ENCODE measurements around the gene SLC22A23. TPM values are rescaled to one million over a fixed set of nuclear protein-coding genes. Genes with fewer than 3 reads are reported as not detected.

Gene SLC22A23
- total RNA-seq, 1 donor from 2014 or later, result 27.8 TPM

DNA sequence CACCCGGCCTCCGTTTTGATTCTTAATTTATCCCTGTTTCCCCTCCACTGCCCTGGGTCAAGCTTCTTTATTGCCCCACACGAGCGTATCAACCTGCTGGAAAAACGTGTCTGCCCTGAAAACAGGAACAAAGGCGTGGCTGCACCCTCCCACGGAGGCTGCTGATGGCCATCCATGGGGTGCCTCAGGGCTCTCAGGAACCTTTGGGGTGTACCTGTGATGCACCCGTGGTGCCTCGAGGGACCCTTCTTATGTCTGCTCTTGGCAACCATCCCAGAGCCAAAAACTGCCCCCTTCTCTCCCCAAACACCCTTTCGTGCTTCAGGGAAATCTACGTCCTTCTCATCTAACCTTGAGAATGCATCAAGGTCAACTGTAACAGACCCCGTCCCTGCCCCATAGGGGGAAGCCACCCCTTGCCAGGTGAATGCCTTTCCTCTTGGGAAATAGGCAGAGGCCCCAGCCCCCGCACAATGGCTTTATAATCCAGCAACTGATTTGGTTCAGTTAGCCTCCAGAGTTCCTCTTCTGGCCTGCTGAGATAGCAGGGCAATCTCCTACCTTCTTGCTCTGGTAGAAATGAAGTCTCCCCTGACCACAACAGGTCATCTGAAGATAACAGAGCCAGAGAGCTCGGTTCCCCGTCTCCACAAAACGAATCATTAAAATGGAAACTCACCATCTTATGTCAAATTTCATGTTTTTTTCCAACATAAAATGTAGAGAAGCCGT, 168.7 kb downstream of the SLC22A23 start:
- no peaks in the 10 kb centered on the region for H3K4me1 ChIP-seq
- H3K4me3 ChIP-seq, result no peak overlapping the region
- intact Hi-C loops (cut with DNase I), result no loop called here
- H3K9me3 ChIP-seq, result no peaks in the 10 kb centered on the region
- H3K27ac ChIP-seq, result no peak overlapping the region
- DNase-seq, result no peak
- no peak for ATAC-seq
- H3K27me3 ChIP-seq (ENCODE audit: low read depth), result no peaks in the 10 kb centered on the region
- TF ChIP-seq, protein P1, sequence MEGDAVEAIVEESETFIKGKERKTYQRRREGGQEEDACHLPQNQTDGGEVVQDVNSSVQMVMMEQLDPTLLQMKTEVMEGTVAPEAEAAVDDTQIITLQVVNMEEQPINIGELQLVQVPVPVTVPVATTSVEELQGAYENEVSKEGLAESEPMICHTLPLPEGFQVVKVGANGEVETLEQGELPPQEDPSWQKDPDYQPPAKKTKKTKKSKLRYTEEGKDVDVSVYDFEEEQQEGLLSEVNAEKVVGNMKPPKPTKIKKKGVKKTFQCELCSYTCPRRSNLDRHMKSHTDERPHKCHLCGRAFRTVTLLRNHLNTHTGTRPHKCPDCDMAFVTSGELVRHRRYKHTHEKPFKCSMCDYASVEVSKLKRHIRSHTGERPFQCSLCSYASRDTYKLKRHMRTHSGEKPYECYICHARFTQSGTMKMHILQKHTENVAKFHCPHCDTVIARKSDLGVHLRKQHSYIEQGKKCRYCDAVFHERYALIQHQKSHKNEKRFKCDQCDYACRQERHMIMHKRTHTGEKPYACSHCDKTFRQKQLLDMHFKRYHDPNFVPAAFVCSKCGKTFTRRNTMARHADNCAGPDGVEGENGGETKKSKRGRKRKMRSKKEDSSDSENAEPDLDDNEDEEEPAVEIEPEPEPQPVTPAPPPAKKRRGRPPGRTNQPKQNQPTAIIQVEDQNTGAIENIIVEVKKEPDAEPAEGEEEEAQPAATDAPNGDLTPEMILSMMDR (IDR thresholded peaks at IDR 0.05), result no peak
- H3K36me3 ChIP-seq, result peaks cover 21% of the 10 kb centered on the region

GRCh38 chr6:3287308-3287707, 169.5 kb downstream of the SLC22A23 start:
- DNase-seq (no peak), ATAC-seq (no peak)
- intact Hi-C loops (cut with DNase I), result no loop called here
- Histone ChIP-seq H3K27me3 (ENCODE audit: low read depth) (no peaks in the 10 kb centered on the region), H3K36me3 (peaks cover 21% of the 10 kb centered on the region), H3K4me3 (no peak overlapping the region), H3K27ac (no peak overlapping the region), H3K4me1 (peaks cover 8% of the 10 kb centered on the region), H3K9me3 (no peaks in the 10 kb centered on the region)
- TF ChIP-seq, protein P1 (IDR thresholded peaks at IDR 0.05), result no peak

DNA sequence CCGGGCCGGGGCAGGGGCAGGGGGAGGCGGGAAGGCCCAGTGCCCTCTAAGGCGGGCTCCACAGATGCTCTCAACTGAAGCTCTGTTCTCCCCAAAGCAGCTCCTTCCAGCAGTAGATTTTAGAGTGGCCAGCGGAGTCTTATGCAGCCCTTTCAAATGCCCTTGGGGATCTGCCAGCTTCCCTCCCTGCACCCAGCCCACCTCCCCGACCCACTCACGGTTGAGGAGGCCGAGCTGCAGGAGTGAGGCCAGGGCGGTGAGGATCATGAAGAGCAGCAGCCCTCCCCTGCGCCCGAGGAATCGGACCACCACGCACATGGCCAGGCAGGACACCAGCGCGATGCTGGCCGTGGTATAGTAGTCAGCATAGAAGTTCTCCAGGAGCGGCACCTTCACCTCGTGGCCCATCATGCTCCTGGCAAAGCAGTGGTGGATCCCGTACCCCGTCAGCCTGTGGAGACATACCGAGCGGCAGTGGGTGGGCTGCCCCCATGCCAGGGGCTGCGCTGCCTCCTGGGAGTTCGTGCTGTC, 170.1 kb downstream of the SLC22A23 start:
- H3K27ac ChIP-seq, result no peak overlapping the region
- H3K4me3 ChIP-seq, result no peak overlapping the region
- no peak for ATAC-seq
- no peaks in the 10 kb centered on the region for H3K9me3 ChIP-seq
- DNase-seq, result no peak
- H3K36me3 ChIP-seq, result peaks cover 21% of the 10 kb centered on the region
- no peaks in the 10 kb centered on the region for H3K27me3 ChIP-seq (ENCODE audit: low read depth)
- intact Hi-C loops (cut with DNase I), result no loop called here
- TF ChIP-seq, protein P1 (IDR thresholded peaks at IDR 0.05), result no peak
- H3K4me1 ChIP-seq, result peaks cover 14% of the 10 kb centered on the region

DNA sequence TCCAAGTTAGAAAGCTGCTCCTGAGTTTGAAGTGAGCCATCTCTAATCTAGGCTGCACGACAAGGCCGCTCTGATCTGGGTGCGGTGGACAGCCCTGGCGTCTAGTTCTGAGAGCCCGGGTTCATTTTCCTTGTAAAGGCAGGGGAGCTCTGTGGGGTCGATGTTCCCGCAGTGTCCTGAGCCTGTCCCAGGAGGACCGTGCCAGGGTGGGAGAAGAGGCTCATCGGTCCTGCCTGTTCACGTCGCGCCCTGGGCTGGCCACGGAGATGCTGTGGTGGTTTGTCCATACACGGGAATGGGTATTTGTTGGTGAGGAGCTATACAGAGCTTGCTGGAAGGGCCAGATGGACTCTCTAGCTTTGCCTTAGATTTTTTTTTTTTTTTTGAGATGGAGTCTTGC, 171.1 kb downstream of the SLC22A23 start:
- no peak for DNase-seq
- Histone ChIP-seq H3K27me3 (ENCODE audit: low read depth) (no peaks in the 10 kb centered on the region), H3K36me3 (peaks cover 21% of the 10 kb centered on the region), H3K27ac (no peak overlapping the region), H3K4me1 (peaks cover 20% of the 10 kb centered on the region), H3K4me3 (no peak overlapping the region), H3K9me3 (no peaks in the 10 kb centered on the region)
- TF ChIP-seq, protein P1 (IDR thresholded peaks at IDR 0.05), result no peak
- intact Hi-C loops (cut with DNase I), result no loop called here
- ATAC-seq, result no peak

GRCh38 chr6:3285049-3285639, 171.7 kb downstream of the SLC22A23 start:
- no peak for DNase-seq
- TF ChIP-seq, protein P1 (IDR thresholded peaks at IDR 0.05), result no peak
- no peak overlapping the region for H3K4me3 ChIP-seq
- peaks cover 21% of the 10 kb centered on the region for H3K36me3 ChIP-seq
- ATAC-seq, result no peak
- intact Hi-C loops (cut with DNase I), result no loop called here
- H3K4me1 ChIP-seq, result peaks cover 20% of the 10 kb centered on the region
- no peaks in the 10 kb centered on the region for H3K27me3 ChIP-seq (ENCODE audit: low read depth)
- H3K27ac ChIP-seq, result no peak overlapping the region
- H3K9me3 ChIP-seq, result no peaks in the 10 kb centered on the region
